NCI-H510A (cell line): Measurements from ENCODE around the gene AKR1B15.
"Not testable (repeated sequence)": the region's sequence is repeated elsewhere in the genome, so short reads cannot be mapped to it uniquely, and the experiment has no call there.

Experiments
- DNase-seq: peaks from one replicate; lab custom pipeline; 2025; lab: John Stamatoyannopoulos, UW

AKR1B15 gene

DNA sequence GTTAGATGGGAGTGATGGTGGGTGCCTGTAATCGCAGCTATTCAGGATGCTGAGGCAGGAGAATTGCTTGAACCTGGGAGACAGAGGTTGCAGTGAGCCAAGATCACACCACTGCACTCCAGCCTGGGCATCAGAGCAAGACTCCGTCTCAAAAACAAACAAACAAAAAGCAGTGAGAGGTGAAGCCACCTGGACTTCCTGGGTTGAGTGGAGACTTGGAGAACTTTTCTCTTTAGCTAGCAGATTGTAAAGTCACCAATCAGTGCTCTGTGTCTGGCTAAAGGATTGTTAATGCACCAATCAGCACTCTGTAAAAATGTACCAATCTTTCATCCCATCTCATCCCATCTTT, 14.5 kb downstream of the AKR1B15 start:
- DNase-seq = not testable (repeated sequence)

DNA sequence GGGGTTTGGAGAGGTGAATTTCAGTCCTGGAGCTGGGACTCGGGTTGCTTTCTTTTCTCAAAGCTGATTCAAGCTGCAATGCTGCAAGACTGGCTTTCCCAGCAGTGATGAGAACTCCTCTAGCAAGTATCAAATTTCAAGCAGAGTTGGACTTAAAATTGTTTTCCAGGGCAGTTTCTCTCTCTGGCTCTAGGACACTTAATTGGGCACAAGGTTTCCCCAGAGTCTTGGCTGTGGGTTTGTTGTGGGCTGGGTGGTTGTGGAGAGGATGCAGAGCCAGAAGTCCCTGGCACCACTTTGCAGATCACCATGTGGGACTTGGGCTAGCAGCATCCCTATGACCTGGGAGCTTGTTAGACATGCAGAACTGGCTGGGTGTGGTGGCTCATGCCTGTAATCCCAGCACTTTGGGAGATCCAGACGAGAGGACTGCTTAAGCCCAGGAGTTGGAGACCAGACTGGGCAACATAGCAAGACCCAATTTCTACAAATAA, 16.8 kb downstream of the AKR1B15 start:
- DNase-seq = no peak

DNA sequence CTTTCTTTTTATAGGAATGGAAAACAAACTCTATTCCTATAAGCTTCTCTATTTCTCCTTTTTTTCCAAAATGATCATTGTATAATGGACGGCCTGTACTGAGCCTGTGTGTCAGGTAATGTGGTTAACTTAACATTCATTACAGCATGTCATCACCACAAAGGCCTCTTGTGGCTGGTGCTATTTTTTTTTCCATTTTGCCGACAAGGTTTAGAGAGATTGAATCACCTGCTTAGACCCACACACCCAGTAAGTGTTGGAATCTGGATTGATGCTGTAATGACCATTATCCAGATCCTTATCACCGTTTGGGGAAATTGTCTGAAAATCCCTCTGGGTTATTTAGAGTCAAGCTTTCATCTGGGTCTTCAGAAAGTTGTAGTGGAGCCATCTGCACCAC, 18.5 kb downstream of the AKR1B15 start:
- DNase-seq = no peak

DNA sequence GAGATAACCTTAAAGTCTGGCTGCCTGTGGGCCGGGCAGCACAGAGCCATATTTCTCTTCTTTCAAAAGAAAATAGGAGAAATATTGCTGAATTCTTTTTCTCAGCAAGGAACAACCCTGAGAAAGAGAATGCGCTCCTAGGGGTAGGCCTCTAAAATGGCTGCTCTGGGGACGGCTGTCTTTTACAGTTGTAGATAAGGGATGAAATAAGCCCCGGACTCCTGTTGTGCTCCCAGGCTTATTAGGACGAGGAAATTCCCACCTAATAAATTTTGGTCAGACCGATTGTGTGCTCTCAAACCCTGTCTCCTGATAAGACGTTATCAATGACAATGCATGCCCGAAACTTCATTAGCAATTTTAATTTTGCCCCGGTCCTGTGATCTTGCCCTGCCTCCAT, 21.1 kb downstream of the AKR1B15 start:
- not testable (repeated sequence) for DNase-seq

DNA sequence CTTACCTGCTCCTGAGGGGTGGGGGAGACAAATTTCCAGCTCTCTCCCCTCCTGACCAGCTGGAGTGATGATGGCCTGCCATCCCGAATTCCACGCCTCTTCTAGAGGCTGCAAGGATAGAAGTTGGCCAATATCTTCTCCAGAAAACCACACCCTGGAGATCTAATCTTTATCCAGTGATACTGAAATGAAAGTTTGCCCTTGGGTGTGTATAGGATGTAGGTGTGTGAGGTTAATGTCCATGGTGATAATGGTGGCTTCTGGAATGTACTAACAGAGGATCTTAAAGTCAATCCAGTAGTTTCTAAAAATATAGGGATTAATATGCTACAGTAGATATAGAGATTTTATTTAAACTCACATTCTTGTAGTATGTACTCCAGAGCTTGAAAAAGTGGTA, 22.2 kb downstream of the AKR1B15 start:
- no peak for DNase-seq

DNA sequence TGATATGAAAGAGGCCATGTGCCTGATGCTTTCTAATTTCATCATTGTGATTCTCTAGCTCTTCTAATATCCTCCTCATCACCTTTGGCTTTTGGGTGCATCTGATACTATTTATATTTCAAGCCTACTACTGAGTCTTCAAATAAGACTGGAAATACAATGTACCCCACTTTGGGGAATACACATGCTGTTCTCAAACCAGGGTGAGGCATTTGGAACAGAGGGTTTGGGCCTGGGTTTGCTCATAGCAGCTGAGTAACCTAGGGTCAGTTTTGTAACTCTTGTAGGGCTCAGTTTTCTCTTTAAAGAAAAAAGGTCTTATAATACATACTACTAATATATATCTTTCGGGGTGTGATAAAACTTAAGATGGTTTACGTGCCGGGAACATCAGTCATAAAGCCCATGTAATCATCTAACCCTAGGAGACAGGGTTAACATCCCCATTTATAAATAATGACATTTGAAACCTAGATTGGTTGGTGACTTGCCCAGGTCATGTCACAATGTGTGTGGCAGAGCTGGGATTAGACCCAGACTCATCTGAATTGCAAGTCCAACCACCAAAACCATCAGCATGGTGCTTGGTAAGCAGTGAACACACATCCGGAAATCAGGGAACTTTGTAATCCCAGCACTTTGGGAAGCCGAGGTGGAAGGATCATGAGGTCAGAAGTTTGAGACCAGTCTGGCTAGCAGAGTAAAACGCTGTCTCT, 23.0 kb downstream of the AKR1B15 start:
- DNase-seq = no peak

DNA sequence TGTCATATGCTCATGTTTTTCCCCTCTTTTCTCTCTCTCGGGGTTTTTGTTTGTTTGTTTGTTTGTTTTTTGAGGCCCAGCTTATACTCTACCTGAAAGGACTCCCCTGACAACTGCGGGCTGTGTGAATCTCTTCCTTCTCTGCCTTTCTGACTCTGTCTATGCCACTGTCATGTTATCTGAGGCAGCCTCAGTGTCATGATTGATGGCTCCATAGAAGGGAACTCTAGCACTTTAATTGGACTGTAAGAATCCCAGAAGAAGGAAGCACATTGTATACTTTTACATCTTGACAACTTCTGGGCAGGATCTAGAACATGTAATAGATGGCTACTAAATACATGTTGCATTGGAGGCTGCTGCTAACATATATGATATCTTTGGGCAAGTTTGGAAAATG, 25.4 kb downstream of the AKR1B15 start:
- DNase-seq = no peak

DNA sequence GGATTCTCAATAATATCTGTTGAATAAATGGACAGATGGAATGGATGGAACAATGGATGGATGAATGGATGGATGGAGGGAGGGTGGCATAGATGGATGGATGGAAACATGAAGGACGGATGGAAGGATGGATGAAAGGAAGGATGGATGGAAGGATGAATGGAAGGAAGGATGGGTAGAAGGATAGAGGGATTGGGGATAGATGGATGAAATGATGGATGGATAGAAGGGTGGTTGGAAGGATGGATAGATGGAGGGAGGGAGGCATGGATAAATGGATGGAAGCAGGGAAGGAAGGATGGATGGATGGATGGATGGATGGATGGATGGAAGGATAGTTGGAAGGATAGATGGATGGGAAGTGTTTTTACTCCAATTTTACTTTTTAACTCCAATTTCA, 35.4 kb downstream of the AKR1B15 start:
- no peak for DNase-seq

DNA sequence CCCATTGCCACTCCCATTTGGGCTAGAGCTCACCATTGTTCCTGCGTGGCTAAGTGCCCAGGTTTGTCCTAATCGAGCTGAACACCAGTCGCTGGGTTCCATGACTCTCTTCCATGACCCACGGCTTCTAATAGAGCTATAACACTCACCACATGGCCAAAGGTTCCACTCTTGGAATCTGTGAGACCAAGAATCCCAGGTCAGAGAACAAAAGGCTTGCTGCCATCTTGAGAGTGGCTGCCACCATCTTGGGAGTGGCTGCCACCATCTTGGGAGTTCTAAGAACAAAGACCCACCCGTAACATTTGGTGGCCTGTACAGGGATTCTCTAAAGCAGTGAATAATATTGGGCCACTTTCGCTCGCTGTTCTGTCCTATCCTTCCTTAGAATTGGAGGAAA, 37.0 kb downstream of the AKR1B15 start:
- no peak for DNase-seq

DNA sequence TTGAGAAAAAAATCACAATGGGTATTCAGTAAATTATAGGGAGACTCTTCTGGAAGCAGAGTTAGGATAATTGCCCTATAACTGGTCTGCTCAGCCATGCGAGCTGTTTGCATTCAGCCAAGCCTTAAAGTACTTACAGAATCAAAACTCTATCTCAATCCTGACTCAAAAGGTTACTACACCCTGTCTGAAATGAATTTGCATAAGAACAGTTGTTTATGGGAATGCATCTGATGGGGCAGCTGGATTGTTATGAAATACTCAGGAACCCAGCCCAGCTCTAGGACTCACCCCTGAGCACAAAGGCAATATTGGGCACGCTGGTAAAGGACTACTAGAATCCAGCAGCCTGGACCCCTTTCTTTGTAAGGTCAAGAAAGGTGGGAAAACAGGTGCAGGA, 38.8 kb downstream of the AKR1B15 start:
- no peak for DNase-seq

DNA sequence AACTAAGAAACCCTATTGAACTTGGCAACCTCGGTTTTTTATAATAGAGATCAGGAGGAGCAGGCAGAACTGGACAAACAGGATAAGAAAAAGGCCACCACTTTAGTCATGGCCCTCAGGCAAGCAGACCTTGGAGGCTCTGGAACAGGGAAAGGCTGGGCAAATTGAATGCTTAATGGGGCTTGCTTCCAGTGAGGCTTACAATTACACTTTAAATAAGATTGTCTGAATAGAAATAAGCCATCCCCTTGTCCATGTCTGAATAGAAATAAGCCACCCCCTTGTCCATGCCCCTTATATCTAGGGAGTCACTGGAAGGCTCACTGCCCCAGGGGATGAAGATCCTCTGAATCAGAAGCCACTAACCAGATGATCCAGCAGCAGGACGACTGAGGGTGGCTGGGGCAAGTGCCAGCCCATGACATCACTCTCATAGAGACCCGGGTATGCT, 40.6 kb downstream of the AKR1B15 start:
- DNase-seq = no peak

DNA sequence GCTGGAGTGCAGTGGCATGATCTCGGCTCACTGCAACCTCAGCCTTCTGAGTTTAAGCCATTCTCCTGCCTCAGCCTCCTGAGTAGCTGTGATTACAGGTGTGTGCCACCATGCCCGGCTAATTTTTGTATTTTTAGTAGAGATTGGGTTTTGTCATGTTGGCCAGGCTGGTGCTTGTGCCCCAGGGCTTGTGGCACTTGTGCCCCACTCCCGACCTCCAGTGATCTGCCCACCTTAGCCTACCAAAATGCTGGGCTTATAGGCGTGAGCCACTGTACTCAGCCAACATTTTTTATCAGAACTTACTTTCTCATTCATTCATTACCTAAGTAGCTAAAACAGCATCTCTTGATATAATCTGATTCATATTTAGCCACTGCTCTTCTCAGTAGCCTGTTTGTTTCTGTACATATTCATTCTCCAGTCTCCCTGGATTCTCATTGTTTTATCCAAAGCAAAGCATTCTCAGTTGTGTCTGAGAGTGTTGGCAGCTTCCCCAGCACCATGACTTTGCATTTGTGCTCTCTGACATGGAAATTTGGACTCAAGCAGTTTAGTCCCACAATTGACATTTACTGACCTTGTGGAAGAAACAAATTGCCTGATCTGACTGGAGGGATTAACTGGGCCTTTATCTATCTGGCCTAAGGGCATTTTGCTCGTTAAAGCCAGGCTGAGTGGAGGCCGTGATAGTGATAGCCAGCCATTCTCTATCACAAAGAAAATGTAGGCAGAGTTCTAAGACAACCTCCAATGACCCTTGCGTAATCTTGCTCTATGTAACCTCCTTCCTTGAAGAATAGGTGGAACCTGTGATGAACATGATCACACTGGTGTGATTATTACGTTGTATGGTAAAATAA, 44.9 kb downstream of the AKR1B15 start:
- DNase-seq = no peak

DNA sequence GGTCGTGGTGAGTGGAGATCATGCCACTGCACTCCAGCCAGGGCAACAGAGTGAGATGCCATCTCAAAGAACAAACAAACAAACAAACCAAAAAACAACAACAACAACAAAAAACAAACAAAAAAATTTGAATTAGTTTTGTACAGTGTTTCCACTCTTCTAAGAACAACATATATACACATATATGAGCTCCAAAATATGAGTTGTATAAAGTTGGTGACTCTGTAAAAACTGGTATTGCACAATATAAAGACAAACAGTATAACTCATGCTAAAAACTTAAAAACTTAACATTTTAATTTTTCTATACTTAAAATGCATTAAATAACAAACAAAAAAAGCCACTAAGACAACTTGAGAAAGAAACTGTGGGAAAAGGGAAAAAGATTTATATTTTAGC, 46.0 kb downstream of the AKR1B15 start:
- DNase-seq = no peak

DNA sequence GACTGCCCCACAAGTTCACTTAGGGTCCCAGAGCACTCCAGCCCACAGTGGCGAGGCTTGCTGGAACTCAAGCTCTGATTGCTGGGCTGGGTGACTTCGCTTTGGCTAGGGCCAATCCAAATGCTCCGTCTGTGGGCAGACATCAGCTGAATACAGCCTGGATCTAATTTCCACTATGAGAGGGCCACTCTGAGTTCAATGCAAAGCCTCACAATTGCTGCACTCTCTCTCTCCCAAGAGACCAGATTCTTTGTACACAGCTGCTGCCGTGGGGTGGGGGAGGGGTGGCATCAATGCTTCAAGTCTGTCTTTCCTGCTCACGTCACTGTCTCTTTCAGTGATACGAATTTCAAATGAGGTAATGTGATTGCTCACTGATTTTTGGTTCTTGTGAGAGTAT, 50.5 kb downstream of the AKR1B15 start:
- no peak for DNase-seq

DNA sequence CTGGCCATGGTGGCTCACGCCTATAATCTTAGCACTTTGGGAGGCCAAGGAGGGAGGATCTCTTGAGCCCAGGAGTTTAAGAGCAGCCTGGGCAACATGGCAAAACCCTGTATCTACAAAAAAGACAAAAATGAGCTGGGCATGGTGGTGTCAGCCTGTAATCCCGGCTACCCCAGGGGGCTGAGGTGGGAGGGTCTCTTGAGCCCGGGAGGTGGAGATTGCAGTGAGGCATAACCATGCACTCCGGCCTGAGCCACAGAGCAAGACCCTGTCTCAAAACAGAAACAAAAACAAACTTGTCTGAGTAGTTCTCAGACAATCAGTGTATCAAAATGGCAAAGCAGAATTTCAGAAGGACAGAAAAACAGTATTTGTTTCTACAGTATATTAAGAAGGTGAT, 52.5 kb downstream of the AKR1B15 start:
- DNase-seq = no peak

DNA sequence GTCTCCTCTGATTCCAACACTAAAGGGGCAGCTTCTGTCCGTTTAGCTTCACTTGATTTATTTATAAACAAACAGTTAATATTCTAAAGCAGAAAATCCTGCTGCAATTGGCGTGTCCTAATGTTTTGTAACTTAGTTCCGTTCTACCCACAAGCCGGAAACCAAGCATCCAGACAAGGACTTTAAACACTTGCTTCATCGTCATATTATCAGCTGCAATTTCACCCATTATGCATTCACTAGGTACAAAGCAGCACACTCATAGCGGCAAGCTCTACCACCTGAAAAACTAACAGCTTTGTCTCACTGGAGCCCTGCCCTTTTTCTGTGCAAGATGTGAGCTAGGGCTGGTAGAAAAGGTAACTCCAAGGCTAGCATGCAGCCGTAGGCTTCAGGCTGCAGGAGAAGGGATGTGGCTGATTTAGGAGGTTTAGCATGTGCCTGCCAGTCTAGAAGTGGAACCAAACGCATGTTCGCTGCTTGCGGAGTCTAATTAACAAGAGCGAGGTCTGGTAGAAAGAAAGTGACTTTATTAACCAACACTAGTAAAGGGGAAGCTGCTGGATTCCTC, 54.1 kb downstream of the AKR1B15 start:
- DNase-seq = no peak

DNA sequence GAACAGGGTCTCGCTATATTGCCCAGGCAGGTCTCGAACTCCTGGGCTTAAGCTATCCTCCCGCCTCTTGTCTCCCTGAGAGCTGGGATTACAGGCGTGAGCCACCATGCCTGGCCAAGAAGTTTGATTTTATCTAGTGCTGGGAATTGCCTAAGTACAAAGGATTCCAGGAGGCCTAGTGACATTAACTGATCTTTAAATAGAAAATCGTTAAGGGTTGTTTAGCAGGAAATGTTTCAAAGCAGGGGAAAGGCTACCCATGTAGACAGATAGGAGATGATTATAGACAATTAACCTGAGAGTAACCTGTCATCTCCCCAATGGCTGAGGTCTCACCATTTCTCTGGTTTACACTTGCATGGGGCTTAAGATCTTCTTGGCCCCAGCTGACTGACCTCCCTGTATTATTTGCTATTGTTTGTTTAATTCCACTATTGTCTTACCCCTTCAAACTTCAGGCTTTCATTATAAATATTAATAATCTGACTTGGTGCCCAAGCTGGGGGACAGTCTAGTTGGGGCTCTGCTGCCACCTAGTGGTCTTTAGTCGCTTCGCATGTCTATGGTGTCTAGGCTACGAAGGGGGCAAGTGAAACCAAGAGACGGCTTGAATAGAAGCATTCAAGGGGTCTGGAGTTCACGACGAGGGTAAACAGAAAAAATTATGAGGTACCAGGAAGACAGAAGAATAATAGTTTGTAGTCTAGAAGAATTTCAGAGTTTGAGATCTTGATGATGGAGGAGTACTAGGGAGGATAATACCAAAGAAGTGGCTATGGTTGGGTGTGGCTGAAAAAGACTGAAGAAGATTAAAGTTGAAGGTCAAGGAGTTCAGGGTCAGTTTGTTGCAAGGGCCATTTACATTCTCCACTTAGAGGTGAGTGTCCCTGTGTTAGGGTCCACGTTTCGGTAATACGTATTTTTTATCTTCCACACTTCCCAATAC, 57.3 kb downstream of the AKR1B15 start:
- DNase-seq = no peak

DNA sequence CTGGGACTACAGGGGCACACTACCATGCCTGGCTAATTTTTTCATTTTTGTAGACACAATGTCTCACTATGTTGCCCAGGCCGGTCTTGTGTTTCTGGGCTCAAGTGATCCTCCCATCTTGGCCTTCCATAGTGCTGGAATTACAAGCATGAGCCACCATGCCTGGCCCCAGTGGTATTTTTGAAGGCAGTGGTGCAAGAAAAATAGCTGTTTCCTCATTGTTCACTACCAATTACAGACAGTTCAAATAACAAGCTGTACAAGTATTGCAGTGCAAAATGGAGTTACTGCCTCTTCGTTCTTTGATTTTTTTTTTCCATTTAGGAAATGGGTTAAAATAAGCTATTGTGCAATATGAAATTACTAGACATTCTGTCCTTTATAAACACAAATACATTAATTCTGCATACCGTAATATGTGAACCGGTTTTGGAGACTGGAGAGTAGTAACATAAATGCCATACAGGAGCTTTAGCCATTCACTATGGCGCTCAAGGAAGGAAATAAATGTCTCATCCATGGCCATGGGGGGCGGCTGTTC, 62.8 kb downstream of the AKR1B15 start:
- no peak for DNase-seq

DNA sequence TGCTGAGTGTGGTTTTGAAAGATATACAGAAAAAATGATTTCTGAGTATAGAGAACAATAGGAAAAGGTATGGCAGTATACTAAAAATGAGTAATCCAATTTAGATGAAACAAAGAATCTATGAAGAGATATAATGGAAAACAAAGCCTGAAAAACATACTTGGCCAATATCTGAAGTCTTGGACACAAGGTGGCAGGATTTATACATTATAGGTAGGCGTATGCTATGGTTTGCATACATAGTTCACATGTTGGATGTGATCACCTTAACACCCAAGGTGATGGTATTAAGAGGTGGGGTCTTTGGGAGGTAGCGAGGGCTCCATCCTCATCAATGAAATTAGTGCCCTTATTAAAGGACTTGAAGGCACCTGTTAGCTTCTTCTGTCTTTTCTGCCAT, 63.3 kb downstream of the AKR1B15 start:
- DNase-seq = no peak

DNA sequence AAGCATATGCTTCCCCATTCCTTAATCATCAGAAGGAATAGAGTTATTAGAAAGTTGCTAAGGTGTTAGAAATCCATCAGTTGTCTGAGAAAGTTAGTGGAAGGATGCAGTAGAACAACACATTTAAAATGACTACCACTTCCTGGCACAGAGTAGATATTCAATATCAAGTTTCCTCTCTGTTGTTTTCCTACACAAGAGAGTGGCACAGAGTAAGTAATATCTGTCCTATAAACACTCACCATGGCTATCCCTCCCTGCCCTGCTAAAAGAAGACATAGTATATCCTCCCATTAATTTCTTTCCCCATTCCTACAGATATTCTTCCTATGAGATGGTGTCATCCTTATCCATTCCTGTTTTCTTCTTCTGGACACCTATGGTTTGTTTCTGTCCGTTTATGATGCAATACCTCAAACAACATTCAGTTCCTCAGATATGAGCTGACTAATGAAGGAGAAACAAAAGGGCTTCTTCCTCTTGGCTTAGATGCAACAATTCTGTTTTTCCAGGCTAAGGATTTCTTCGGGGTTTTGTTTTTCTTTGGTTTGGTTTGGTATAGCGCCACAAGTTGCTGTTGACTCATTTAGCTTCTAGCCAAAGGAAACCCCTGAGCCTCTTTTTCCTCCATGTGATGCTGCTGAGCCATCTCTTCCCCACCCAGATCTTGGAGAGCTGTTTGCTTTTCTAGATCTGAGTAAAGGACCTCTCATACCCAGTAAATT, 64.9 kb downstream of the AKR1B15 start:
- no peak for DNase-seq

DNA sequence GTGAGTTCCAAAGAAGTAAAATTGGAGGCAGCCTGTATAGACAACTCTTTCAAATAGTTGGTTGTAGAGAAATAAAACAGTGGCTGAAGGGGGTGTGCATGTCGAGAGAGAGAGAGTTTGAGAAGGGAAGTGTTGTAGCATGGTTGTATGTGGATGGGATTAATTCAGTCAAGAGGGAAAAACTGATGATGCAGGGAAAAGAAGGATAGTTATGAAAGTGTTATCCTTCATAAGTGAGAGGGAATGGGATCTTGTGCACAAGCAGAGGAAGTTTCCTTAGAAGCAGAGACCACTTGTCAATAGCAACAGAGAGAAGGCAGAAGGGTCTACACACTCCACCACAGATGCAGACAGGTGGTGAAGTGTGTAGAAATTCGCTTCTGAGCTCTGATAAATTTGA, 67.7 kb downstream of the AKR1B15 start:
- DNase-seq = no peak
